Ovary (tissue), 3 donors: Measurements from ENCODE around the gene THRB.

Experiments
- POLR2A ChIP-seq: fragments of 450-650 bp; IDR thresholded peaks from one replicate; pipeline ENCODE4 v1.6.1; 2017; ENCODE audit warnings: antibody characterized with exemption, mild to moderate bottlenecking, moderate library complexity
- TF ChIP-seq, protein P1 (sequence below), 3 donors: fragments of 450-650 bp in 2 of 3; fragments of 200-600 bp in 1 of 3; IDR thresholded peaks; one replicate each; pipeline versions ENCODE4 v1.5.1 to v1.8.0; 2016 to 2022; ENCODE audit warnings: antibody characterized with exemption in 3 of 3, mild to moderate bottlenecking in 1 of 3
- donor health status: DM: no; HTN: no; CAD: no.

DNA sequence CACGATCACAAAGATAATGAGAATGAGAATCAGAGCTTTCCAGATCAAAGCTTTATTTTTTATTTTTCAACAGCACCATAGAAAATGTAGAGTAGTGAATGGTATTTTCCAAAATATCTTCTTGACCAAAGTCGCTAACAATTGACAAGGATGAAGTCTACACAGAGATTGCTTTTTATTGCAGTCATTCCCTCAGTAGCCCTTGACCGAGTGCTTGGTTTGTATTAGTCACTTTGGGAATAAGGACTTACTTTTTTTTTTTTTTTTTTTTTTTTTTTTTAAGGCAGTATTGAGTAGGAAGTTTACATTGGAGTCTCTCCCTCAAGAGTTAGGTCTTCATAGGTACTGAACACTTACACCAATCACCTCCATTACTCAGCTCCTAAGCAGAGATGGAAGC lies 39.8 kb downstream of the THRB start:
- TF ChIP-seq, protein P1, sequence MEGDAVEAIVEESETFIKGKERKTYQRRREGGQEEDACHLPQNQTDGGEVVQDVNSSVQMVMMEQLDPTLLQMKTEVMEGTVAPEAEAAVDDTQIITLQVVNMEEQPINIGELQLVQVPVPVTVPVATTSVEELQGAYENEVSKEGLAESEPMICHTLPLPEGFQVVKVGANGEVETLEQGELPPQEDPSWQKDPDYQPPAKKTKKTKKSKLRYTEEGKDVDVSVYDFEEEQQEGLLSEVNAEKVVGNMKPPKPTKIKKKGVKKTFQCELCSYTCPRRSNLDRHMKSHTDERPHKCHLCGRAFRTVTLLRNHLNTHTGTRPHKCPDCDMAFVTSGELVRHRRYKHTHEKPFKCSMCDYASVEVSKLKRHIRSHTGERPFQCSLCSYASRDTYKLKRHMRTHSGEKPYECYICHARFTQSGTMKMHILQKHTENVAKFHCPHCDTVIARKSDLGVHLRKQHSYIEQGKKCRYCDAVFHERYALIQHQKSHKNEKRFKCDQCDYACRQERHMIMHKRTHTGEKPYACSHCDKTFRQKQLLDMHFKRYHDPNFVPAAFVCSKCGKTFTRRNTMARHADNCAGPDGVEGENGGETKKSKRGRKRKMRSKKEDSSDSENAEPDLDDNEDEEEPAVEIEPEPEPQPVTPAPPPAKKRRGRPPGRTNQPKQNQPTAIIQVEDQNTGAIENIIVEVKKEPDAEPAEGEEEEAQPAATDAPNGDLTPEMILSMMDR (IDR thresholded peaks at IDR 0.05) = no peak
- no peak for TF ChIP-seq POLR2A
